GM23338 (cell line): Measurements from ENCODE around the gene PGA3.

Experiments used
- CREB1 ChIP-seq: fragments of 250-450 bp; sonication (Bioruptor Pico); IDR thresholded peaks from 2 replicates; pipeline ENCODE4 v1.5.0; 2020; ENCODE audit warnings: low read depth, mild to moderate bottlenecking, moderate library complexity
- EZH2 ChIP-seq: fragments of 200-600 bp; sonication (generic); IDR thresholded peaks from one replicate; pipeline ENCODE4 v1.8.0; 2017; ENCODE audit warnings: antibody characterized with exemption, mild to moderate bottlenecking, low read depth; ENCODE audit not compliant: unreplicated experiment
- EZH2phosphoT487 ChIP-seq: fragments of 200-600 bp; sonication (generic); IDR thresholded peaks from one replicate; pipeline ENCODE4 v1.8.1; 2018; ENCODE audit warnings: antibody characterized with exemption; ENCODE audit not compliant: unreplicated experiment
- POLR2AphosphoS5 ChIP-seq: IDR thresholded peaks from 2 replicates; pipeline ENCODE4 v1.6.1; 2016; ENCODE audit warnings: antibody characterized with exemption, low read depth
- TF ChIP-seq, protein P1 (sequence below), 2 experiments: fragments of 200-600 bp in 1 of 2; sonication (generic) in 1 of 2; conservative IDR thresholded peaks; 2 replicates each; pipeline versions ENCODE4 v1.5.1 to v1.6.1; 2016 to 2017; ENCODE audit warnings: antibody characterized with exemption in 2 of 2, low read depth in 2 of 2, mild to moderate bottlenecking in 2 of 2, moderate library complexity in 1 of 2
- TF ChIP-seq, protein P2 (sequence below): IDR thresholded peaks from one replicate; pipeline ENCODE4 v1.6.1; 2018; ENCODE audit warnings: antibody characterized with exemption; ENCODE audit not compliant: unreplicated experiment
- TF ChIP-seq, protein P3 (sequence below): fragments of 250-450 bp; sonication (Bioruptor Pico); IDR thresholded peaks from 2 replicates; pipeline ENCODE4 v1.5.0; 2020; ENCODE audit warnings: mild to moderate bottlenecking, moderate library complexity
- TF ChIP-seq, protein P4 (sequence below): IDR thresholded peaks from 2 replicates; pipeline ENCODE4 v1.6.1; 2016; ENCODE audit warnings: antibody characterized with exemption

DNA sequence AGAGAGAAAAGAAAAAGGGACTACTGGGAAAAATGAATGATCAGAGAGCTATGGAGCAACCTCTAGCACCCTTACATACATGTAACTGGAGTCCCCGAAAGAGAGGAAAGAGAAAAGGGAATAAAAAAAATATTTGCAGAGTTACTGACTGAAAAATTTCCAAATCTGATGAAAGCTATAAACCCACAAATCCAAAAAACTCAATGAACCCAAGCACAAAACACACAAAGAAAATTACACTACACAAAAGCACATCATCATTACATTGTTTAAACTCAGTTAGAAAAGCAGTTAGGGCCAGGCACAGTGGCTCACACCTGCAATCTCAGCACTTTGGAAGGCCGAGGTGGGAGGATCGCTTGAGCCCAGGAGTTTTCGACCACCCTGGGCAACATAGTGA lies 48.8 kb upstream of the PGA3 start:
- no peak for TF ChIP-seq POLR2AphosphoS5
- TF ChIP-seq EZH2, result no peak
- TF ChIP-seq, protein P1, sequence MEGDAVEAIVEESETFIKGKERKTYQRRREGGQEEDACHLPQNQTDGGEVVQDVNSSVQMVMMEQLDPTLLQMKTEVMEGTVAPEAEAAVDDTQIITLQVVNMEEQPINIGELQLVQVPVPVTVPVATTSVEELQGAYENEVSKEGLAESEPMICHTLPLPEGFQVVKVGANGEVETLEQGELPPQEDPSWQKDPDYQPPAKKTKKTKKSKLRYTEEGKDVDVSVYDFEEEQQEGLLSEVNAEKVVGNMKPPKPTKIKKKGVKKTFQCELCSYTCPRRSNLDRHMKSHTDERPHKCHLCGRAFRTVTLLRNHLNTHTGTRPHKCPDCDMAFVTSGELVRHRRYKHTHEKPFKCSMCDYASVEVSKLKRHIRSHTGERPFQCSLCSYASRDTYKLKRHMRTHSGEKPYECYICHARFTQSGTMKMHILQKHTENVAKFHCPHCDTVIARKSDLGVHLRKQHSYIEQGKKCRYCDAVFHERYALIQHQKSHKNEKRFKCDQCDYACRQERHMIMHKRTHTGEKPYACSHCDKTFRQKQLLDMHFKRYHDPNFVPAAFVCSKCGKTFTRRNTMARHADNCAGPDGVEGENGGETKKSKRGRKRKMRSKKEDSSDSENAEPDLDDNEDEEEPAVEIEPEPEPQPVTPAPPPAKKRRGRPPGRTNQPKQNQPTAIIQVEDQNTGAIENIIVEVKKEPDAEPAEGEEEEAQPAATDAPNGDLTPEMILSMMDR (conservative IDR thresholded peaks at IDR 0.05; ENCODE audit: low read depth in 2 of 2), result no peak
- TF ChIP-seq EZH2phosphoT487, result no peak
- TF ChIP-seq, protein P2, sequence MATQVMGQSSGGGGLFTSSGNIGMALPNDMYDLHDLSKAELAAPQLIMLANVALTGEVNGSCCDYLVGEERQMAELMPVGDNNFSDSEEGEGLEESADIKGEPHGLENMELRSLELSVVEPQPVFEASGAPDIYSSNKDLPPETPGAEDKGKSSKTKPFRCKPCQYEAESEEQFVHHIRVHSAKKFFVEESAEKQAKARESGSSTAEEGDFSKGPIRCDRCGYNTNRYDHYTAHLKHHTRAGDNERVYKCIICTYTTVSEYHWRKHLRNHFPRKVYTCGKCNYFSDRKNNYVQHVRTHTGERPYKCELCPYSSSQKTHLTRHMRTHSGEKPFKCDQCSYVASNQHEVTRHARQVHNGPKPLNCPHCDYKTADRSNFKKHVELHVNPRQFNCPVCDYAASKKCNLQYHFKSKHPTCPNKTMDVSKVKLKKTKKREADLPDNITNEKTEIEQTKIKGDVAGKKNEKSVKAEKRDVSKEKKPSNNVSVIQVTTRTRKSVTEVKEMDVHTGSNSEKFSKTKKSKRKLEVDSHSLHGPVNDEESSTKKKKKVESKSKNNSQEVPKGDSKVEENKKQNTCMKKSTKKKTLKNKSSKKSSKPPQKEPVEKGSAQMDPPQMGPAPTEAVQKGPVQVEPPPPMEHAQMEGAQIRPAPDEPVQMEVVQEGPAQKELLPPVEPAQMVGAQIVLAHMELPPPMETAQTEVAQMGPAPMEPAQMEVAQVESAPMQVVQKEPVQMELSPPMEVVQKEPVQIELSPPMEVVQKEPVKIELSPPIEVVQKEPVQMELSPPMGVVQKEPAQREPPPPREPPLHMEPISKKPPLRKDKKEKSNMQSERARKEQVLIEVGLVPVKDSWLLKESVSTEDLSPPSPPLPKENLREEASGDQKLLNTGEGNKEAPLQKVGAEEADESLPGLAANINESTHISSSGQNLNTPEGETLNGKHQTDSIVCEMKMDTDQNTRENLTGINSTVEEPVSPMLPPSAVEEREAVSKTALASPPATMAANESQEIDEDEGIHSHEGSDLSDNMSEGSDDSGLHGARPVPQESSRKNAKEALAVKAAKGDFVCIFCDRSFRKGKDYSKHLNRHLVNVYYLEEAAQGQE, result no peak
- no peak for TF ChIP-seq CREB1 (CRISPR knock-in tag)
- TF ChIP-seq, protein P3, sequence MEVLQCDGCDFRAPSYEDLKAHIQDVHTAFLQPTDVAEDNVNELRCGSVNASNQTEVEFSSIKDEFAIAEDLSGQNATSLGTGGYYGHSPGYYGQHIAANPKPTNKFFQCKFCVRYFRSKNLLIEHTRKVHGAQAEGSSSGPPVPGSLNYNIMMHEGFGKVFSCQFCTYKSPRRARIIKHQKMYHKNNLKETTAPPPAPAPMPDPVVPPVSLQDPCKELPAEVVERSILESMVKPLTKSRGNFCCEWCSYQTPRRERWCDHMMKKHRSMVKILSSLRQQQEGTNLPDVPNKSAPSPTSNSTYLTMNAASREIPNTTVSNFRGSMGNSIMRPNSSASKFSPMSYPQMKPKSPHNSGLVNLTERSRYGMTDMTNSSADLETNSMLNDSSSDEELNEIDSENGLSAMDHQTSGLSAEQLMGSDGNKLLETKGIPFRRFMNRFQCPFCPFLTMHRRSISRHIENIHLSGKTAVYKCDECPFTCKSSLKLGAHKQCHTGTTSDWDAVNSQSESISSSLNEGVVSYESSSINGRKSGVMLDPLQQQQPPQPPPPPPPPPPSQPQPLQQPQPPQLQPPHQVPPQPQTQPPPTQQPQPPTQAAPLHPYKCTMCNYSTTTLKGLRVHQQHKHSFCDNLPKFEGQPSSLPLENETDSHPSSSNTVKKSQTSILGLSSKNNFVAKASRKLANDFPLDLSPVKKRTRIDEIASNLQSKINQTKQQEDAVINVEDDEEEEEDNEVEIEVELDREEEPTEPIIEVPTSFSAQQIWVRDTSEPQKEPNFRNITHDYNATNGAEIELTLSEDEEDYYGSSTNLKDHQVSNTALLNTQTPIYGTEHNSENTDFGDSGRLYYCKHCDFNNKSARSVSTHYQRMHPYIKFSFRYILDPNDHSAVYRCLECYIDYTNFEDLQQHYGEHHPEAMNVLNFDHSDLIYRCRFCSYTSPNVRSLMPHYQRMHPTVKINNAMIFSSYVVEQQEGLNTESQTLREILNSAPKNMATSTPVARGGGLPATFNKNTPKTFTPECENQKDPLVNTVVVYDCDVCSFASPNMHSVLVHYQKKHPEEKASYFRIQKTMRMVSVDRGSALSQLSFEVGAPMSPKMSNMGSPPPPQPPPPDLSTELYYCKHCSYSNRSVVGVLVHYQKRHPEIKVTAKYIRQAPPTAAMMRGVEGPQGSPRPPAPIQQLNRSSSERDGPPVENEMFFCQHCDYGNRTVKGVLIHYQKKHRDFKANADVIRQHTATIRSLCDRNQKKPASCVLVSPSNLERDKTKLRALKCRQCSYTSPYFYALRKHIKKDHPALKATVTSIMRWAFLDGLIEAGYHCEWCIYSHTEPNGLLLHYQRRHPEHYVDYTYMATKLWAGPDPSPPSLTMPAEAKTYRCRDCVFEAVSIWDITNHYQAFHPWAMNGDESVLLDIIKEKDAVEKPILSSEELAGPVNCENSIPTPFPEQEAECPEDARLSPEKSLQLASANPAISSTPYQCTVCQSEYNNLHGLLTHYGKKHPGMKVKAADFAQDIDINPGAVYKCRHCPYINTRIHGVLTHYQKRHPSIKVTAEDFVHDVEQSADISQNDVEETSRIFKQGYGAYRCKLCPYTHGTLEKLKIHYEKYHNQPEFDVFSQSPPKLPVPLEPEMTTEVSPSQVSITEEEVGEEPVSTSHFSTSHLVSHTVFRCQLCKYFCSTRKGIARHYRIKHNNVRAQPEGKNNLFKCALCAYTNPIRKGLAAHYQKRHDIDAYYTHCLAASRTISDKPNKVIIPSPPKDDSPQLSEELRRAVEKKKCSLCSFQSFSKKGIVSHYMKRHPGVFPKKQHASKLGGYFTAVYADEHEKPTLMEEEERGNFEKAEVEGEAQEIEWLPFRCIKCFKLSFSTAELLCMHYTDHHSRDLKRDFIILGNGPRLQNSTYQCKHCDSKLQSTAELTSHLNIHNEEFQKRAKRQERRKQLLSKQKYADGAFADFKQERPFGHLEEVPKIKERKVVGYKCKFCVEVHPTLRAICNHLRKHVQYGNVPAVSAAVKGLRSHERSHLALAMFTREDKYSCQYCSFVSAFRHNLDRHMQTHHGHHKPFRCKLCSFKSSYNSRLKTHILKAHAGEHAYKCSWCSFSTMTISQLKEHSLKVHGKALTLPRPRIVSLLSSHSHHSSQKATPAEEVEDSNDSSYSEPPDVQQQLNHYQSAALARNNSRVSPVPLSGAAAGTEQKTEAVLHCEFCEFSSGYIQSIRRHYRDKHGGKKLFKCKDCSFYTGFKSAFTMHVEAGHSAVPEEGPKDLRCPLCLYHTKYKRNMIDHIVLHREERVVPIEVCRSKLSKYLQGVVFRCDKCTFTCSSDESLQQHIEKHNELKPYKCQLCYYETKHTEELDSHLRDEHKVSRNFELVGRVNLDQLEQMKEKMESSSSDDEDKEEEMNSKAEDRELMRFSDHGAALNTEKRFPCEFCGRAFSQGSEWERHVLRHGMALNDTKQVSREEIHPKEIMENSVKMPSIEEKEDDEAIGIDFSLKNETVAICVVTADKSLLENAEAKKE (CRISPR knock-in tag), result no peak
- TF ChIP-seq, protein P4, sequence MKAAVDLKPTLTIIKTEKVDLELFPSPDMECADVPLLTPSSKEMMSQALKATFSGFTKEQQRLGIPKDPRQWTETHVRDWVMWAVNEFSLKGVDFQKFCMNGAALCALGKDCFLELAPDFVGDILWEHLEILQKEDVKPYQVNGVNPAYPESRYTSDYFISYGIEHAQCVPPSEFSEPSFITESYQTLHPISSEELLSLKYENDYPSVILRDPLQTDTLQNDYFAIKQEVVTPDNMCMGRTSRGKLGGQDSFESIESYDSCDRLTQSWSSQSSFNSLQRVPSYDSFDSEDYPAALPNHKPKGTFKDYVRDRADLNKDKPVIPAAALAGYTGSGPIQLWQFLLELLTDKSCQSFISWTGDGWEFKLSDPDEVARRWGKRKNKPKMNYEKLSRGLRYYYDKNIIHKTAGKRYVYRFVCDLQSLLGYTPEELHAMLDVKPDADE, result no peak
